HuH-7.5 (cell line): Measurements from ENCODE around the gene MGA.

Source experiments
- DNase-seq: peaks from one replicate; pipeline ENCODE4 v3.0.0; 2011; ENCODE audit warnings: low spot score

The MGA gene

DNA sequence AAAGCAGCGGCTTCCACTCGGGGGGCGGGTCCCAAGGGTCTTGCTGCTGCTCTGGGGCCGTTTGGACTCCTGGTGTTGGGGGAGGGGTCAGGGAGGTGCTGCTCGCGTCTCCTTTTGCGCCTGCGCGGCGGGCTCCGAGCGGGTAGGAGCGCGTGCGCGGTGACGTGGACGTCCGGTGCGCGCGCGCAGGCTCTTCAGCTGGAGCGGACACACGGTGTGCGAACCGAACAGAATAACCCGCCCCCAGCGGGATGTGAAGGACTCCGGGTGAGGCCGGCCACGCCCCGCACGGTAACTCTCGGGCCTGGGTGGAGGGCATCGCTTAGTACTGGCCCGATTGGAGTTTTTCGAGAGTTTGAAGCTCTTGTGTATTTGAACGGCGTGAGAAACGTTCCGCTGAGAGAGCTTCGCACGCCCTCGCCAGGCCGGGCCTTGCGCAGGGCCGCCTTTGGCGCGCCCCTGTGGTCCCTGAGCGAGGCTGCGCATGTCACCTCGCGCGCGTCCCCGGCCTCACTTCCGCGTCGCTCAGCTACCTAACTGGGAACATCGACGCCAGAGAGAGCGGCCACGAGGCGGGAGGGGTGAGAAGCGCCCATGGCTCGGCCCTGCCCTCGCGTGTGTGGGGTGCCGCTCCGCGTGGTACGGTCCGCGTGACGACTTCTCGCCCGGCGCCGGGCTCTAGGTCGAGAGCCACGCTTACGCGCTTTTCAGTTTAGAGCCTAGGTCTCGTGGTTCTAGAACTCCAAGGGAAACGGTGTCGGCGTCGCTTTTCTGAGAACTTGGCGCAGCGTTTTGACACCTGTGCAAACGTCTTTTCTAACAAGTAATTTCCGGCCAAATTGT lies at the start of gene MGA:
Gene MGA (plus strand): TSS at position 171 of the 843 bp plus-strand sequence.
- DNase-seq = peak; percentile 79

DNA sequence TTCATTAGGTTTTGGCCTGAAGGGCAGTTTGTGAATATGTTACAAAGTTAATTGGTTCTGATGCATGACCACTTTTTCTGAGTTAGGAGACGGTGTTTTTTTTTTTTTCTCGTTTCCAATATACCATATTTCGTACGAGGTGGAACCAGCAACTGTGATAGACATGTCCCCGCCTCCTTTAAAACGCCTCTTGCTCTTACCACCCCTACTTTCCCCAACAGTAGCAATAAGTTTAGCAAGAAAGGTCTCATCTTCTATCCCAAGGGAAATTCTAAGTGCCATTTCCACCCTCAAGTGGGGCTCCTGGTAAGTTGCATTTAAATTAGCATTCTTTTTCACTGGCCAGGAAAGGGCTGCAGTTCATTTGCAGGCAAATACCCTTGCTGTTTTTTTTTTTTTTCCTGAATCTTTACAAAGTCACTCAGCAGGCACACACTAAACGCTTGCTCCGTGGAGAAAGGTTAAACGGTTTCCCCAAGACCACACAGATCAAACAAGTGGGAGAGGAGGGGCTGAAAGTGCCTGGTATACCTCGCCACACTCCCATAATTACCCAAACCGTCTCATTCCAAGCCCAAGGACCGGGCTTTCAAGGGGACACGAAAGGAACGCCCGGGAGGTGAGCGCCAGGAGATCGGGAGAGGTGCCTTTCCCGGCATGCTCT lies 39.5 kb upstream of the MGA start:
- peak; percentile 53 for DNase-seq

DNA sequence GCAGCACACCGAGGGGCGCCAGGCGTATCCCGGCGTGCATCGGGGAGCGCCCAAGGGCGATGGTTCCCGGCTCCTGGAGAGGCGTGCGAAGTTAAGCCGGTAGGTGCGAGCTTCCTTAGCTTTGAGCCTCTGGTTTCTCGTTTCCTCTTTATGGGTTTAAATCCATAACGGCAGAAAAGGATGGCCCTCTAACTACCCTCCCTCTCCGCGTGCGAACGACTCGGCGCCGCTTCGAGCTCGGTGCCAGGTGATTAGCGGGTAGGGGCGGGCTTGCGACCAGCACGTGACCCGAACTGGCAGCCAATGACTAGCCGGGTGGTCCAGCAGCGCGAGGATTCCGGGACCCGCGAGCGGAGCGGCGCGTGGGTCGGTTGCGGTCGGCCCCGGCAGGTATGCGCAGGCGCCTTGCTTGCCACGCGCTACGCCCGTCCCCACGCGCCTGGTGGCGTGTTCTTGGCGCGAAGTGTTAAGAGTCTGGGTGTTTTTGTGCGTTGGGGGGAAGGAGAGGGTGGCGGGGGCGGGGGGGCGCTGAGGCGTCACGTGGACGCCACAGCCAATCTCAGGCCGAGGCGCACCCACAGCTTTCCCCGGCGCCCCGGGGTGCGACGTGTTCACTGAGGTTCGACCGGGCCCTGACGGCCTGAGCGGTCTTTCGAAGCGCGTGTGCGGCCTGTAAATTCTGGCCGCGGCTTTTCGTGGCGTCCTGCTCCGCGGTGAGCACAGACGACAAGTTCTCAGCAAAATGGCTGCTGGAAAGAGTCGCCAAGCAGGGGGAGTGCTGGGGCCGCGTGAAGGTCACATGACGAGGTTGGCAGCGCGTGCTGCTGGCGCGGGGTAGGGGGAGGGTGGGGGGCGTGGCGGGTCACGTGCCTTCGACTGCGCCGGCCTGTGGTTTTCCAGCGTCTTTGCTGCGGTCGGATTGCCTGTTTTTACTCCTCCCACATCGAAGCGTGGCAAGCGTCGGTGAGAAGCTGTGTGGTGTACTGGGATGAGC lies 38.7 kb upstream of the MGA start:
- DNase-seq = peak; percentile 88

DNA sequence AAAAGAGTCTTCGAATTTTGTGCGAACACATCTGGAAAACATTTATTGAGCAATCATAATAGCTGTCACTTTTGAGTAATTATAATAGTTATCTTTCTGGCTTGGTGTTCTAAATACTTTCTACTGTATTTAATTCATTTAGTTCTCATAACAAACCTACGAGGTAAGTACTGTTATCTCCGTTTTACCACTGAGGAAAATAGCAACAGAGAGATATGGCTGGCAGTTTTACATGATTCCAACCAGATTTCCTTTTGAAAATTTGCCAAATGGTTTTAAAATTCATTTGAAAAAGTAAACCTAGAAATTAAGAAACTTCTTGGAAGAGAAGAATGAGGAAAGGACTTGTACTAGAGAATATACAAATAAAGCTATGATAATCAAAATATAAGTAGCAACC lies 37.3 kb upstream of the MGA start:
- DNase-seq = no peak

DNA sequence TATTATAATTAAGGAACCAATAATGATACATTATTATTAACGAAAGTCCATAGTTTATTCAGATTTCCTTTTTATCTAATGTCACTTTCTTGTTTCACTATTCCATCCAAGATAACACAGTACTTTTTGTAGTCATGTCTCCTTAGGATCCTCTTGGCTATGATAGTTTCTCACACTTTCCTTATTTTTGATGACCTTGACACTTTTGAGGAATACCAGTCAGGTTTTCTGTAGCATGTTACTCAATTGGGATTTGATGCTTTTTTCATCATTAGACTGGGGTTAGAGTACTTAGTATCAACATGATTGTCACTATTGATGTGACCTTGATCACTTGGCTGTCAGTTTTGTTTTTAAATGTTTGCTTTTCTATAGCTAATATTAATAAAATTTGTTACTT lies 33.0 kb upstream of the MGA start:
- DNase-seq = no peak

DNA sequence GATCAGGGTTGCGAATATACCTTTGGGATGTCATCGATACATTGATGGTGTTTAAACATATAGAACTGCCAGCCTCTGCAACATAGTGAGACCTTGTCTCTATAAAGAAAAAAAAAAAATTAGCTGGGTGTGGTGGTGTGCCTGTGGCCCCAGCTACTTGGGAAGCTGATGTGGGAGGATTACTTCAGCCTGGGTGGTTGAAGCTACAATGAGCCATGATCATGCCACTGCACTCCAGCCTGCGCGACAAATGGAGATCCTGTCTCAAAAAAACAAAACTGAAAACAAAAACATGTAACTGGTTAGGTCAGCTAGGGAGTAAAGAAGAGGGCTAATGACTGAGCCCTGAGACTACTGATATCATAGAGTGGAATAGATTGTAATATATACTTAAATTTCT lies 30.7 kb upstream of the MGA start:
- no peak for DNase-seq

DNA sequence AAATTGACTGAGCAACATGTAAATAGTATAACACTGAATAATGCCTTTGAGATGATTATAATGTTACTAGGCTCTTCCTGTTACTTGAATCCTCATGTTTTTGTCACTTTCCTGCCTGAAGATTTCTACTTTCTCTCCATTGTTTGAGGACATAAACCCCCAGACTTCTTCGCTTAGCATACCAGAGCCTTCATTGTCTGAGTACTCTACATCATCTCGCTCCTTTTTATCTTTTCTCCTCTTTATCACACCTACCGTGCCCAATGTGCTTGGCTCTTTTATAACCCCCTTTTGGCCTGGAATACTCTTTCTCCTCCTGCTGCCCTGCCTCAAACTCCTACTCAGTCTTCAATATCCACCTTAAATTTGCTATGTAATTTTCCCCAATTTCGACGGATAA lies 30.3 kb upstream of the MGA start:
- no peak for DNase-seq

DNA sequence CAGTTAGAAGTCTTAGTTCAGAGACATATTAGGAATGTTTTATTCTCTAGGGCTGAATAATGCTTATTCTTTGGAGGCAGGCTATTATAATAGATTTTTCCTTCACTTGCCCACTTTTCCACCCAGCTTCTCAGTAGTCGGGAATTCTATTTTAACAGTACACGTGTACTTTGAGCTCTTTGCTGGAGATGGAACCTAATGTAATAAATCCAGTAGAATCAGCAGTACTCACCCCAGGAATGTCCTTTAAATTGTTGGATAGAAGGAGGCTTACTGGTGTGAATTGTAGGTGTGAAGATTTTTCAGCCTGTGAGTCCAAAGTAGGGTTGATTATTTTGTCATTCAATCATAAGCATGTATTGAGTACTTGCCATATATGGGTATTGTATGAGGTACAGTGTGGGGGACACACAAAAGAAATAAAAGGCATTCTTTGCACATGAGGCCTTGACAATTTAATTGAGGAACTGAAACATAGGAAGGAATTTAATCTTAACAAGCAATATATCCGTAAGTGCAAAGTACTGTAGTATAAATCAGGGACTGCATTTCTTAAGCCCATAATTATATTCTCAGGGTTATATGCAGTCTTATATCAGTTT lies 29.5 kb upstream of the MGA start:
- DNase-seq = no peak

DNA sequence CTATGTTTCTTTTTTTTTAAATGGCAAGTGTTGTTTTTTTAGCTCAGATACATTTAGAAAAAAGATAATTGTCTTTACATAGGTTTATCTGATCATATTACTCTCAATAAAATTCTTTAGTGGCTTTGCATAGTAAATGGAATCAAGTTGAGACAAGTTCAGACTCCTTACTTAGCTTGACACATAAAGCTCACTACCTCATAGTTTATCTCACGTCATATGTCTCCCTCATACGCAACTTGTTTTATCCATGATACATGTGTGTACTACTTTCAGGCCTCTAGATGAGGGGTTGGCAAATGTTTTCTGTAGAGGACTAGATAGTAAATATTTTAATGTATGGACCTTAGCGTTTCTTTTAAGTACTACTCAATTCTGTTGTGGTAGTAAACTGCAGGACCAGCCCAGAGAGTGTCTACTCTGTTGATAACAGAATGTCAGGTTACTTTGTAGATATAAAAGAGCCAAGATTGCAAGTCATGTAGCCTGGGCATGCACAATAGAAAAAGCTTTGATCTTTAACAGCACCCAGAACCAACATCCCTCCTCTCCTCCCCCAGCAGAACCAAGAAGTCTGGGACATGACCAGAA lies 28.2 kb upstream of the MGA start:
- DNase-seq = no peak

DNA sequence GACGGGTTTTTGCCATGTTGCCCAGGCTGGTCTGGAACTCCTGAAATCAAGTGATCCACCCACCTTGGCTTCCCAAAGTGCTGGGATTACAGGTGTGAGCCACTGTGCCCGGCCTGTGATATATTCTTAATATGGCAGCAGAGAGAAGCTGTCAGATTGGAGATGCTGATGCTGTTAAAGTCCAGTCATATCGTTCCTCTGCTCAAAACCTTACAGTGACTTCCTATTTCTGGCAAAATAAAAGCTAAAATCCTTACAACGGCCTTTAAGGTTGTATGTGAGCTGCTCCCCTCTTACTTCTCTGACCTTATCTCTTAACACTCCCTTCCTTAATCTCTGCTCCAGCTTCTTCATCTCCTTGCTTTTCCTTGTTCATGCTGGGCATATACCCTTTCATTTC lies 26.6 kb upstream of the MGA start:
- no peak for DNase-seq

DNA sequence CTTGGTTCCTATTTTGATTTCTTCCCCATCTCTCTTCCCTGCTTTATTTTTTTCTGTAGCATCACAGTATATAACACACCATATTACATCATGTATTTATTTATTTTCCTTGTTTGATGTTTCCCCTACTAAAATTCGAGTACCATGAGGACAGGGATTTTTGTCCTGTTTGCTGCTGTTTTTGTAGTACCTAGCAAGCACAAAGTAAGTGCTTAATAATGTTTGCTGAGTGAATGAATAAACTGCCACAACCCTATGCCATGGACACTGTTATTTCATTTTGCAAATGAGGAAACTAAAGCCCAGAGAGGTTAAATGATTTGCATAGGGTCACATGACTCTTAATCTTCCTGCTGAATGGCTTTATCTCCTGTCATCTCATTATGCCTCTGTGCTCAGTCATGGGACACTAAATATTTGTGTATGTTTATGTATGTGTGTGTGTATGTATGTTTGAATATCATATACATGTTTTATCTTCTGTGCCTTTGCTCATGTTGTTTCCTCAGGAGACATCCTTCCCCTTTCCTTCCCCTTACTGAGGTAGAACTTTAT lies 26.1 kb upstream of the MGA start:
- DNase-seq = no peak

DNA sequence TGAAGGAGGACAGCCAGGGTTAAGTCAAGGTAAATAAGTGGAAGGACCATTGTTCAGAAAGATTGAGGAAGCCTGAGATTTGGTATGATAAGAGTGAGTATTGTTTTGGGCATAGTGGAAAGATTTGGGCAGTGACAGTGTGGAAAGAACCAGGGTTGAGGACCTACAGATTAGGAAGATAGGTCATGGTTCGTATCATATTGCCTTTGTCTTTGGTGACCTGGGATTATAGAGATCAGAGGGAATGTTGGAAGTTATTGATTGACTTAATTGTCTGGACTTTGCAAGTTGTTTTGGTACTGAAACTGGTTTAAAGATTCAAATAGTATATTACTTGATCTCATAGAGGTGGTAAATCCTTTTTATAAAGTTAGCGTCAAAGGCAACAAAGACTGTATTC lies 23.1 kb upstream of the MGA start:
- no peak for DNase-seq

DNA sequence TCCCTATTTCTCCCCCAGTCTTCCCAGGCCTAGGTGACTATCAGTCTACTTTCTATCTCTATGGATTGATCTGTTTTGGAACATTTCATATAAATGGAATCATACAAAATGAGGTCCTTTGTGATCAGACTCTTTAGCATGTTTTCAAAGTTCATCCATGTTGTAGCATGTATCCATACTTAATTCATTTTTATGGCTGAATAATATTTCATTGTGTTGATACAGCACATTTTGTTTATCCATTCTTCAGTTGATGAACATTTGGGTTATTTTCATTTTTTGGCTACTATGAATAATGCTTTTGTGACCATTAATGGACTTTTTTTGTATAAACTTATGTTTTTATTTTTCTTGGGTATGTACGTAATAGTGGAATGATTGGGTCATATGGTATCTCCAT lies 19.2 kb upstream of the MGA start:
- DNase-seq = no peak

DNA sequence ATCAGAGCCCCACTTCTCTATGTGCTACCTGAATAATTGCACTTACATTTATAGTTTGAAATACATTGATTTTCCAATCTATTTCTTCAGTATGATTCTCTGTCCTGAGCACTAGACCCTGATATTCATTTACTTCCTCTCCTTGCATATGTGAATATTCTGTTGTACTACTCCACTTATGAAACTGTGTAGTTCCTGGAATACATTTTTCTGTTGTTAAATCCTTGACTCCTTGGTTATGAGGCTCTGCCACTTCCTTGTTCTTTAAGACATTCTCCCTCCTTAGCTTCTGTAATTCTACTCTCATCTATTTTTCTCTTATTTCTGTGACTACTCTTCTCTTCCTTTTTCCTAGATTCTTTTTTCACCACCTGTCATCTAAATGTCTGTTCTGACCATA lies 12.9 kb upstream of the MGA start:
- no peak for DNase-seq

DNA sequence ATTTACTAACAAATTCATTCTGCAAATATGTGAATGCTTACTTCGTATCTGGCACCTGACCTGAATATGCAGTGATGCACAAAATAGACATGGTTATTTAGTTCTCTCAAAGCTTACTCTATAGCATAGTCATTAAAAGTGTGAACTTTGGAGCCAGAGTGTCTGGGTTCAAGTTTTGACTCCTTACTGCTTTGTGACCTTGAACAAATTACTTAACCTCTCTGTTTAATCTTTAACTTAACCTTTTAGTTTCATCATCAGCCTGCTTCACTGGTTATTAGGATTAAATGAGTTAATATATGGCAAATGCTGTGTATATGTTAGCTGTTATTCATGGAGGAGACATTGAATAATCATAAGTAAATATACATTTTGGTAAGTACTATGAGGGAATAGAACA lies 12.1 kb upstream of the MGA start:
- DNase-seq = no peak

DNA sequence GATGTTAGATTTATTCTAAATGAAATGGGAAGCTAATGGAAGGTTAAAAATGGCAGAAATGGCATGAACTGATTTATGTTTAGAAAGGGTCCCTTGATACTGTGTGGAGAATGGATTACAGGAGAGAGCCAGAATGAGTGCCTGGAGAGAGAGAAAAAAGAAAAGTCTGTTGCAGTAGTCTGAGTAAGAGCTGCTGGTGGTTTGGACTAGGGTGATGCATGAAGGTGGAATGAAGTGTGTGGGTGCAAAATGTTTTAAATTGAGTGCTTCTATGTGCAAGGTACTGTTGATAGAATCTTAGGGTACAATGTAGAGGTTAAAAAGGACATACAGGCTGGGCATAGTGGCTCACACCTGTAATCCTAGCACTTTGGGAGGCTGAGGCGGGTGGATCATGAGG lies 11.4 kb upstream of the MGA start:
- no peak for DNase-seq

DNA sequence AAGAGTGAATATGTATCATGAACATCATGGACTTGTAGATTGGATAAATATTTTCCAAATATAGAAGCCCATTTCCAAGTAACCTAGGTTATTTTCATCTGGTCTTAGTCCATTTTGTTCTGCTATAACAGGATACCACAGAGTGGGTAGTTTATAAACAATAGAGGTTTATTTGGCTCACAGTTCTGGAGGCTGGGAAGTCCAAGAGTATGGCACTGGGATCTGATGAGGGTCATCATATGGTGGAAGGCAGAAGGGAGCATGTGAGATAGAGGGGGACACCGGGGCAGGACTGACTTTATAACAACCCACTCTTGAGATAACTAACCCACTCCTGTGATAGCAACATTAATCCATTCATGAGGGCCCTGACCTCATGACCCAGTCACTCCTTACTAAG lies 9.4 kb upstream of the MGA start:
- DNase-seq = no peak

DNA sequence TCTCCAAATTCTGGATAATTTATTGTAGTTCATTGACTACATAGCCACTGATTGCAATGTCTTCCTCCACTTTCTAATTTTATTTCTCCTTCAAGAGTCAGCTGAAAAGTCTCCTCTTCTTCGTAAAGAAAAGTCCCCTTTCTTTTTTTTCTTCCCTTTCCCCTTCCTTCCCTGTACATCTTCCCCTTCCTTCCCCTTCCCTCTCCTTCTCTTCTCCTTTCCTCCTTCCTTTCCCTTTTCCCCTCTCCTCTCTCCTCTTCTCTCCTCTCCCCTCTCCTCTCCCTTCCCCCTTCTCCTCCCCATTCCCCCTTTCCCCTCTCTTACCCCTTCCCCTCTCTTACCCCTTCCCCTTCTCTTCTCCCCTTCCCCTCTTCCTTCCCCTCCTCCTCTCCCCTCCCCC lies 8.8 kb upstream of the MGA start:
- DNase-seq = no peak

DNA sequence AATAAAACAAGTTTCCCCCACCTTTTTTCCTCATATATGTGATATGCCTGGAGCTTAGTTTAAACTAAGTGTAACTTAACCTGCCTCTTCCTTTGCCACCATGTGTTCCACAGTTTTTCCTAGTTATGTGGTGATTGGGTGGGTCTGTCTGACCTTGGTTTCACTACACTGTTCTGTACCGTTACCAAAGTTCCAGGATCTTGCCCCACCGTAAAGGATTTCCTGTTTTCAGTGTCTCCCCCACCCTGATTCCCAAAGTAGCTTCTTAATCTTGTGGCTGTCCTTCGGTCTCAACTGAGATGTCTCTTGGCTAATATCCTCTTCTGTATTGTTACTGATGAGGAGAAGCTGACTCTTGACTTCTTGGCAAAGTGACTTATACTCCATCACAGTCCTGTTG lies 6.4 kb upstream of the MGA start:
- no peak for DNase-seq

DNA sequence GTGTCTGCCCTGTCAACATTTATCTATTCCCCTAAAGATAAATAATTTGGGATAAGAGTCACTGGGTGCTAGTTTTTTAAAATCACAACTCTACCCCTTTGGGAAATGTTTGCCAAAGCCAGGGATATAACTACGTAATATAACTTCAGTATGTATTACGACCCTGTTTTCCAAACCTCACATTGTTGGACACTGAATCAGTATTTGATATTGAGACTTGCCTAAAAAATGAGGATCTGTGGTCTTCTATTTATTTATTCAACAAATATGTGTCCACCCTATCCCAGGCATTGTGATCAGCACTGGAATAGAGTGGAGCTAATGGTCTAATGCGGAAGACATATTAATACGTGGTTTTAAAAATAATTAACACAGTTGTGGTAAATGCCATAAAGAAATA lies 4.5 kb upstream of the MGA start:
- no peak for DNase-seq

DNA sequence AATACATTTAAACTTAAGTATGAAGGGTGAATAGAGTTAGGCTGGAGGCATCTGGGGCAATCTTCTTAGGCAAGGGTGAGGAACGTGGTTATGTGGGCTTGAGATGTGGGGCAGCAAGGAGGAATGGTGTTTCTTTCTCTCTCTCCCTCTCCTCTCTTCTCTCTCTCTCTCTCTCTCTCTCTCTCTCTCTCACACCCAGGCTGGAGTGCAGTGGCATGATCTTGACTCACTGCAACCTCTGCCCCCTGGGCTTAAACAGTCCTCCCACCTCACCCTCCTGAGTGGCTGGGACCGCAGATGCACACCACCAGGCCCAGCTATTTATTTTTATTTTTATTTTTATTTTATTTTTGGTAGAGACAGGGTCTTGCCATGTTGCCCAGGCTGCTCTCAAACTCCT lies 4.0 kb upstream of the MGA start:
- DNase-seq = no peak

DNA sequence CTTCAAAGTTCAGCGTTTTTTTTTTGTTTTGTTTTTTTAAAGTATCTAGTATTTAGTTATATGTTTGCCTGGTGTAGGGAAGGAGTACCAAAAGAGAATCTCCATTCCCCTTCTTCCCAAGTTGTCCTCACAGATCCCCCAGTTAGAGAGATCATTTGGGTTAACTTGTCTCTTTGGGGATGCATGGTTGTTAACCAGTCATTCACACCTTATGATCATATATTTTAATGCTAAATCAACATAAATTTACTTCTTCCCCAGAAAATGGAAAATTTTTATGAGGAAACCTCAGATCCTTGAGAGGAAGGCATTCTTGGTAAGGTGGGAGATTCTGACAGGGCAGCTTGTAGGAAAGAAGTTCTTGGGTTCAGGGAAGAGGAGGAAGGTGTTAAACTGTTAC lies 1.5 kb upstream of the MGA start:
- DNase-seq = no peak
